ENCODE data around the gene CYP11A1. TPM values are rescaled to one million over a fixed set of nuclear protein-coding genes. Genes with fewer than 3 reads are reported as not detected.
"Not testable (repeated sequence)": the region's sequence is repeated elsewhere in the genome, so short reads cannot be mapped to it uniquely, and the experiment has no call there.

The CYP11A1 gene
- total RNA-seq, 1 donor from 2014 or later, result not detected

DNA sequence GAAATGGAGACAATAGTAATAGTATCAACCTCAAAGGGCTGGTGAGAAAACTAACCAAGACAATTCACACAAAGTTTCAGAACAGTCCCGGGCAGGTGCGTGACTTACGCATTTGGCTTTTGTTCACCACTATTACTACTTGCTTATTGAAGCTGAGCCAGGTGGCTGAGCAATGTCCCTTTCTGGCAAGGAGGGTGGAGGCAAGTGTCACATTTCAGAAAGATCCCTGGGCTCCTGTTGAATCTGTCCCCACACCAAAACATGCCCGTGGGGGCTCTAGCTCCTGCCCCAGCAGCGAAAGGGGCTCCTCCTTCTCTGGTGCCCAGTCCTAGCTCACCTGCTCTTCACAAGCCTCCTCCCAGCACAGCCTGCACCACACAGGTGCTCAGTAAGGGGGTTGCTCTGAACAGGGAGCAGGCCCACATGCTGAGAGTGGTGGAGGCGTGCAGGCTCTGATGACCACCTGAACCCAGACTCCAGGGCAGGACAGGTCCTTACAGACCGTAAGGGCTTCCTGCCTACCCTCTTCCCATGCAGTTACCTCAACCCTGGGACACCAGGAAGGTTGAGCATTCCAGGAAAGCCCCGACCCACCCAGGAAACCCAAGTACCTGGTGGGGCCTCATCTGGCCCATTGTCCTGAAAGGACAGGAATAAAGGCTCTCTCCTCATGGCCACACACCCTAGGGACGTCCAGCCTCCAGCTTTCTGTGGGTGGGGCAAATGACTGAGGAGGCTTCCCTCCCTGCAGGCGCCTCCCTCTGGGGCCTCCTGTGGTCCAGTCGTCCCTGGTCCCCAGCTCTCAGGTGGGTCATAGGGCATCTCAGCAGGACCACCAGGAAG is 33.7 kb upstream of the CYP11A1 start:
- no peak for DNase-seq (ENCODE audit: low read depth, low spot score)

DNA sequence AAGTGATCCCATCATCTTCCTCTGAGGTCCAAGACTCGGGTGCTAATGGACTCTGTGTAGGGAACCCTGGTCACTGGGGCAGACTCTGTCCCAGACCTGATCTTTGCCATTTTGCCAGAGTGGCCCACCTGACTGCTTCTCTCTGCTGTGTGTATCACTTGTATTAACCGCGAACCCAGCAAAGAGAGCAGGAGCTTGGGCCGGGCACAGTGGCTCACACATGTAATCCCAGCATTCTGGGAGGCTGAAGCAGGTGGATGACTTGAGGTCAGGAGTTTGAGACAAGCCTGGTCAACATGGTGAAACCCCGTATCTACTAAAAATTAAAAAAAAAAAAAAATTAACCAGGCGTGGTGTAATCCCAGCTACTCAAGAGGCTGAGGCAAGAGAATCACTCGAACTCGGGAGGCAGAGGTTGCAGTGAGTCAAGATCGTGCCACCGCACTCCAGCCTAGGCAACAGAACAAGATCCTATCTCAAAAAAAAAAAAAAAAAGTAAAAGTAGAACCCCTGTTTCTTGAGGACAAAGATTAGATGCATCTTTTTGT is 32.9 kb upstream of the CYP11A1 start:
- DNase-seq (ENCODE audit: low read depth, low spot score), result no peak

DNA sequence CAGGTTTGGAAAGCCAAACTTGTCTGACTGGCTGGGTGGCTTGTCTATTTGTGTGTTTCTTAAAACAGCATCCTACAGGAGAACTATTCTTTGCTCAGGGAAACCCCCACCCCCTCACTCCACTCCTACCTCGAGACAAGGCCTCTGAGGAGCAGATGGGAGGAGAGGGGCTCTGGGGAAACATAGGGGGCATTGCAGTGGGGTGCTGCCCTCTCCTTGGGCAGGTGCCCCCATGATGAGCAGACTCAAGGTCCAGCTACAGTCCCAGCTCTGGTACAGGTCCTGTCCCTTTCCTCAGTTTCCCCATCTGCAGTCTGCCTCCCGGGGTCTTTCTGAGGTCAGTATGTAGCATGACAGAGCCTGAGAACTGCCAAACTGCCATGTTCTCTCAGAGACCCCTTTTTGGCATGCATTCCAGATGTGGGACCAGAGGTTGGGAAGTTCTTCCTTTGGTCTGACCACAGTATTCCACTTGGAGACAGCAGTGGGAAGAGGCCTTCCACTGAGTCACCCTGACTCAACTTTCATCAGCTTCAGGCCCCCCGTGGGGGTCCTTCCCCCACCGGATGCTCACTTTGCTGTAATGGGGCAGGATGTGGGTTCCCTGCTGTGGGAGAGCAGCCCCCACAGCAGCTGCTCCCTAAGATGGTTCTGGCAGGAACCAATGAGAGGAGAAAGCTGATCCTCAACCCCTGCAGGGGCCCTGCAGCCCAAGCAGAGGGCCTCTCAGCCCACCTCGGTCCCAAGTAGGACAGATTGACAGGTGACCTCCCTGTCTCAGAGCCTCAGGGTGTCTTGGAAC is 32.3 kb upstream of the CYP11A1 start:
- DNase-seq (ENCODE audit: low read depth, low spot score), result no peak

DNA sequence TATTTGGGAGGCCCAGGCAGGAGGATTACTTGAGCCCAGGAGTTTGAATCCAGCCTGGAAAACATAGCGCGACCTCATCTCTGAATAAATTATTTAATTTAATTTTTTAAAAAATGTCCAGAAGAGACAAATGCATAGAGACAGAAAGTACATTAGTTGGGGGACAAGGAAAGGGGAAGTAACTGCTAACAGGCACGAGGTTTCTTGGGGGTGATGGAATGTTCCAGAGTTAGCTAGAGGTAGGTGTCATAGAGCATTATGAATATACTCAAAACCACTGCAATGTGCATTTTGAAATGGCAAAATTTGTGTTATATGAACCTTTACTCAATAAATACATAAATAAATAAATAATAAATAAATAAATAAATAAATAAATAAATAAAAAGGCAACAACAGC is 31.7 kb upstream of the CYP11A1 start:
- DNase-seq (ENCODE audit: low read depth, low spot score), result no peak

DNA sequence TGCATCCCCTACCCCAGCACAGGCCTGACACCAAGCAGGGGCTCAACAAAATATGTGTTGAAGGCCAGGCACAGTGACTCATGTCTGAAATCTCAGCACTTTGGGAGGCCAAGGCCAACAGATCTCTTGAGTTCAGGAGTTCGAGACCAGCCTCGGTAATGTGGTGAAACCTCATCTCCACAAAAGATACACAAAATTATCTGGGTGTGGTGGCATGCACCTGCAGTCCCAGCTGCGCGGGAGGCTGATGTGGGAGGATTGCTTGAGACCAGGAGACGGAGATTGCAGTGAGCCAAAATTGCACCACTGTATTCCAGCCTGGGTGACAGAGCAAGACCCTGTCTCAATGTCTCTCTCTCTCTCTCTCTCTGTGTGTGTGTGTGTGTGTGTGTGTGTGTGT is 30.7 kb upstream of the CYP11A1 start:
- DNase-seq (ENCODE audit: low read depth, low spot score), result no peak

DNA sequence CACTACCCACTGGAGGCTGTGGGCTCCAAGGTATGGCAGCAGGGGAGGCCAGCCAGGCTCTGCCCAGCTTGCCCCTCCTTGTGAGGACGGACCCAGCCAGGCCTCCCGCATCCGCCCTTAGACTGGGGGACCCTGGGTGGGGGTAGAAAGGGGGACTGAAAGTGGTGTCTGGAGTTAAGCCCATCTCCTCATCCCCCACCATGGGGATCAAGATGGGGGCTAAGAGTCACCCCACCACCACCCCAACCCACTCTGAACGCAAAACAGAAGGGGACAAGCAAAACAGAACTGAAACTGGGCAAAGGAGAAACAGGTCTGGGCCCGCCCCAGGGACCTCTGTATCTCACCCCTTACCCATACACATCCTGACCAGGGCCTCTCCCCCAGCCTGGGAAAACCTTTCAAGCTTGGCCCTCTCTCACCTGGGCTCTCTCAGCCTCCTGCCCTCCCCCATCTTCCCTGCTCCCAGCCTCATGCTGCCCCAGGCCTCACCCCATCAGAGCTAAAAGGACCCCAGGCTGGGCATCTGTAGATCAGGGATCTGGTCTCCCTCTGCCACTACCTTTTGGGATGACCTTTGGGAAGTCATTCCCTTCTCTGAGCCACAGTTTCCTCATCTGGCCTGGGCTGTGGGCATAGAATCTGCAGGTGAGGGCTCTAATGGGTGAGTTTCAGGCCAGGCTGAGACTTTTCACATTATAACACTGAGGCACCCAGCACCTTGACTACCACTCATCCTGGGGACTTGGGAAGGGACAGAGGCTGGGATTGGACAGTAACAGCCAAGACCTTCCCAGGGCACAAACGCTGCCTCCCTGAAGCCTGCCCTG is 30.0 kb upstream of the CYP11A1 start:
- no peak for DNase-seq (ENCODE audit: low read depth, low spot score)

DNA sequence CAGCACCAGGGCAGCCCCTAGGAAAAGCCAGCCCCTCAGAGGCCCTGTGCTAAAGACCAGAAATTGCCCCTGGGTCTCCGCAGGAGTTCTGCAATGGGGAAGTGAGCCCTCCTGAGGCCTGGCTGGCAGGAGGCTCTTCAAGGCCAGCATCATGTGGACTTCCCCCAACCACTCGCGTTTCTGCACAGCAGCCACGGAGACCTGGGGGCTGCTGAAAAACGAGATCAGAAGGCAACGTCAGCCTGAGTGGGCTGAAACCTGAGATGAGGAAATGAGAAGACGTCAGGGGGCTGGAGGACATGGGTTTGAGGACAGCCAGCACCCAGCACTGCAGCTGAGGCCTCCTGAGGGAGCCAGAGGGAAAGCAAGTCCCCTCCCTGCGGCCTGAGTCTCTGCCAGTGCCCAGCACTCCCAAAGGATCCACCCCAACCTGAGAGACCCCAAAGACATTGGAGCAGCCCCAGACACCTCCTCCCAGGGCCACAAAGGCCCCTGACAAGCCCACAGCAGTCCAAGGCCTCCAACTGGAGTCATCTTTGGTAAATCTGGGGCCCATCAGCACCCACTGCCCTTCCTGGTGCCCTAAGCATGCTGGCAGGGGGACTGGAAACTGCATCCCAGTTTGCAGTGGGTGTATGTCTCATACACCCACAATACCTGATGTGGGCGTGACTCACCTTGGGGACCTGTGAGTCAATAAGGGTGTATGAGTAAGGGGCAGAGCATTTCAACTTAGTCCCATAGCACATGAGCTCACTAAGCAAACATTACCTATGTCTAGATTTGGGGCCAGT is 29.2 kb upstream of the CYP11A1 start:
- DNase-seq (ENCODE audit: low read depth, low spot score), result no peak

DNA sequence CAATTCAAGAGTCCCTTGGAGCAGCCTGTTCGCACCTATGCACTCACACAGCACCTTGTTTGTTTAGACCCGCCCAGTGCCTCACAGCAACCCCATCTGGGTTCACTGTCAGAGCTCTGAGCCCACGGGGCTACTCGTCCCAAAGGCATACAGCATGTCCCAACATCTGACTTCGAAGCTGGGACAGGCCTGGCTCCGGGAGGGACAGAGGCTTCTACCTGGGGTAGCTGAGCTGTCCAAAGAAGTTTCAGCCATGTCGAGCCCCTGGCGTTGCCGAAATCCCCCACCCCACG is 28.6 kb upstream of the CYP11A1 start:
- DNase-seq (ENCODE audit: low read depth, low spot score), result no peak

DNA sequence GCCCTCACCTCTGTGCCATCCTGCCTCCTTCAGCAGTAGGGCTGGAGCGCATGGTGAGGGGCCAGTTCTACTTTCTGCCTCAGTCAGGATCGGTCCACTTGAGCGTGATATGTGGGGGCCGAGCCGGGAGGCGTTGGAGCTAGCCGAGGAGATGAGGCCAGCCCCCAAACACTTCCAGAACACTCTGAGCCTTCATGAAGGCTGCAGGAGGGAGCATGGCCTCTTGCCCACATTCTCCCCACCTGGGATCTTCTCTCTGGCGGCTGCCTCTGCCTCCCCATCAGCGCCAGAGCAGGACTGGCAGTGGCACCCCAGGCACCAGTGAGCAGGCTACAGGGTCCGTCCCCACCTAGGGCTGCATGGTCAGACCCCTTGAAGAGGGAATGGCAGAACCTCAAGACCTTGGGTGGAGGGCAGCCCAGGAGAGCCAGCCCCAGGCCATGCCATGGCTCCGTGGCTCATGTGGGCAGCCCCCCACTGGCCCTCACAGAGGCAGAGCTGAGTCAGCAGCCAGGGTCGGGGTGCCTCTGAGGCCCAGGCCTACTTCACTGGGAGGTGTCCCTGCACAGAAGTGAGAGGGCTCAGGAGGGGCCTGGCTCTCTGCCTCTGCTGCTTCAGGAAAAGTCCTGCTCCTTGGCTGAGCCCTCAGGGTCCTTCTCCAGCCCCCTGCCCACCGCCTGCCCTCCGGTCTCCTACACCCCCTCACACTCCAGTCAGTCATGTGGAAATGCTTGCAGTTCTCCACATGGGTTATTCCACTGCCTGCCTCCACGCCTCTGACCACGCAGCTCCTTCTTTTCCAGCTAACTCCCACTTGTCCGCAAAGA is 28.1 kb upstream of the CYP11A1 start:
- DNase-seq (ENCODE audit: low read depth, low spot score), result no peak

DNA sequence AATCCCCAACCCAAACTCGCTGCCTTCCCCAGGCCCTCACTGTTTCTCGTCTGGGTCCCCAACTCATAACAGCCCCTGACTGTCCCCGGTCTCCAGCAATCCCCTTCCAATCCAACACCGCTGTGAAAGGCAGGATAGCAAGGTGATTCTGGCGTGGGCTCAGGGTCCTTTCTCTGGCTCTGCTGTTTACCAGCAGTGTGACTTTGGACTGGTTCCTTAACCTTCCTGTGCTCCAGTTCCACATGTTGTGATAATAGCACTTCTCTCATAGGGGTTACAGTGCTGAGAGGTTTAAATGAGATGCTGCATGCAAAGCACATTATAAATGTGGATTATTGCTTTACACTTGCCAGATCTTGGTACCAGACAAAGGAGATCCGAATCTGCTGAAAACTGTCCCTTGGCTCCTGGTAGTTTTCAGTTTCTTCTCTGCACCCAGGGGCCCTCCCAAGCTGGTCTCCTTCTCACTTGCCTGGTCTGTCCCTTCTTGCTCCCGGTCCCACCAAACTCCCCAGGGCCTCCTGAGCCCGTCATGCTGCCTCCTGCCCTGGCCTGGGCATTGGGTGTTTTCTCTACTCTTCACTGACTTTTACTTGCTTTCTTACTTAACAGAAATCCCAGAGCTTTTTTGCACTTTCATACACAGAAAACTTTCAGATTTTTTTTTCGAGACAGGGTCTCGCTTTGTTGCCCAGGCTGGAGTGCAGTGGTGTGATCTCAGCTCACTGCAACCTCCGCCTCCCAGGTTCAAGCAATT is 26.8 kb upstream of the CYP11A1 start:
- no peak for DNase-seq (ENCODE audit: low read depth, low spot score)

DNA sequence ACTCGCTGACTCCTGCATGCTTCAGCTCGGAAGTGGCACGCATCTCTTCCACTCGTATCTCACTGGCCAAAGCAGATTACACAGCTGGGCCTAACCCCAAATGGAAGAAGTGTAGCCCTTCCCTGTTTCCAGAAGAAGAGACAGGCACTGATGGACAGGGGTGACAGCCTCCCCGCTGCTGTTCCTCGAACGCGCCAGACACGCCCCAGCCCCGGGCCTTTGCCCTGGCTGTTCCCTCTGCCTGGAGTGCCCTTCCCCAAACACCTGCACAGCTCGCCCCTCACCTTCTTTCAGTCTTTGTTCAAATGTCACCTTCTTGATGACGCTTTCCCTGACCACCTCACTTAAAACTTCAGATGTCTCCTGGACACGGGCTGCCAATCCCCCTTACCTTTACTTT is 26.0 kb upstream of the CYP11A1 start:
- DNase-seq (ENCODE audit: low read depth, low spot score), result no peak

DNA sequence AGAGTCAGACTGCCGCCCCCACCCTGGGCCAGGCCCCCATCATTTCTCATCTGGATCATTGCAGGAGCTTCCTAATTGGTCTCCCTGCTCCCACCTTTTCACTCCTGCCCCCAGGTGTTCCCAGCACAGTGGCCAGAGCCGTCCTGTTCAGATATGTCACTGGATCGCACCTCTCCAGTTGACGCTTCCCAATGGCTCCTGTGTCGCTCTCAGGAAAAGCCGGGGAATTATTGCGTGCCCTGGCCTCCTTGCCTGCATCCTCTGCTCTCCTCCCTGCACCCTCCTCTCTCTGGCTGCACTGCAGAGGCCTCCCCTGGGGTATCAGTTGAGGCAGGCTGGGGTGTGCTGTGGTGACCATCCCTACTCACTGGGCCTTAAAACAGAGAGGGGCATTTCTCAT is 25.5 kb upstream of the CYP11A1 start:
- DNase-seq (ENCODE audit: low read depth, low spot score), result no peak

DNA sequence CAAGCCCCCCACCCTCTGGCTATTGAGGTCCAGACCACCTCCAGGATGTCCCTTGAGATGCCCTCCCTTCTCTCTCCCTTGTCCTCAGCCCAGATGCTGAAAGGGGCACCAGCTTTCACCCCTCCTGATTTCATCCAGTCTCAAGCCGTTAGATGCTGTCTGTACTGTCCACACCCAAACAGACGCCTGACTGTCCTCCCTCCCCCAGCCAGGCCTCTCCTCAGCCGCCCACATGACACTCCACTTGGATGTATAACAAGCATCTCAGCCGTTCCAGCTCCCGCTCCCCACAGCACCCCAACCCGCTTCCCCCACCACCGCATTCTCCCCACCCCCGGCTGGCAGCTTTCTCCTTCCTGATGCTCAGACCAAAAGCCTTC is 25.0 kb upstream of the CYP11A1 start:
- no peak for DNase-seq (ENCODE audit: low read depth, low spot score)

DNA sequence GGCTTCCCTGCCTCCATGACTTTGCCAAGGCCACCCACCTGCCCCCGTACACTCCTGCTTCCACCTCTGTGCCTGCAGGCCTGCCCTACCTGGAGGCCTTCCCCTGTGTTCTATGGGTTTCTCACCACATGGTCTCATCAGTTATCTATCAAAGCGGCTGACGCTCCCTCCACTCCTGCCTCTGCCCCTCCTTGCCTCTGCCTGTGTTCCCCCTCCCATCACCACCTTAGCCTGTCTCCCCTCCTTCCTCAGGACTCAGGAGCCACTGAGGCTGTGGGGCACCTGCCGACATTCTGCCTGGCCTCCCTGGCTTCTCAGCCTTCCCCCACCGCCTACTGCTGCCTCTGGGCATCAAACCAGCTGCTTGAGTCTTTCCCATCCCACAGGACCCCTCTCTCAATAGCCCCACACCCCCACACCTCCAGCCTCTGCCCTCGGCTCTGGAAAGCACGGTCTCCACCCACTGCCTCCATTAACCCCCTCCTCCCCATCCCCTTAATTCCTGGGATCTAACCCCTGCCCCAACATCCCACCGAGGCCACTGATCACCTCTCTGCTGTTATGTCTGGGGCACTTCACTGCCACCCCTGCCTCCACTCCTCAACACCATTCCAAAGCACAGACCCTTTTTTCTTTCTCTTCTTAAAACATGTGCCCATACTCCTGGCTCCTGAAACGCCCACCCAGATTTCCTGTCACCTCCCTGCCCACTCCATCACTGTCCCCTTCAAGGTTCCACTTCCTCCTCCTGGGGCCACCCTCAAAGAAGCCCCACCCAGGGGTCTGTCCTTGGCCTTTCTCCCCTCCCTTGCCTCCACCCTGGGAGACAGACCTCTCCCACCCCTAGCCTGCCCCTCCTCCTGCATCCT is 24.4 kb upstream of the CYP11A1 start:
- no peak for DNase-seq (ENCODE audit: low read depth, low spot score)

DNA sequence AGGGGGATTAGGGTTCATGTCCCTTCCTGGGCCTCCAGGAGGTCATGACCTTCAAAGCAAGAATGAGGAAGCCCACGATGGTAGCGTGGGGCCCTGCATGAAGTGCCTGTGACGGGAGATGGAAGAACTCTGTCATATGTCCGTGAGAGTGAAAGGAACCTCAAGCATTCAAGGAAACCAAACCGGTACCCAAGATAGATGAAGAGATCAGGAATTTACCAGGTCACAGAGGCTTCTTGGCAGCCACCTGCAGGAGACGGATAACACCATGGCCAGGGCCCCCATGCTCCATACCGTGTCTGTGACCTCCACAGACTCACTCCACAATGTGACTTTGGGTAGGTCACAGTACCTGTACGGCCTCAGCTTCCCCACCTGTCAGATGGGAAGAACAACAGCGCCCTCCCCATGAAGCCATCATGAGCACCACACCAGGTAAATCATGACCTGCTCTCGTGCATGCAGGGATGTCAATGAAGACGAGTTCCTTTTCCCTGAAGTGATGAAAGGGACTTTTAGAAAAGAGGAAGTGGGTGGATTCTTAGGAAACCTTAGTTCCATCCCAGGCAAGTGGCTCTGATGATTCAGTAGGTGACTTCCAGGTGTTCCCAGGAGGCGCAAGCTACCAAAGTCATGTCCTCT is 23.3 kb upstream of the CYP11A1 start:
- no peak for DNase-seq (ENCODE audit: low read depth, low spot score)

DNA sequence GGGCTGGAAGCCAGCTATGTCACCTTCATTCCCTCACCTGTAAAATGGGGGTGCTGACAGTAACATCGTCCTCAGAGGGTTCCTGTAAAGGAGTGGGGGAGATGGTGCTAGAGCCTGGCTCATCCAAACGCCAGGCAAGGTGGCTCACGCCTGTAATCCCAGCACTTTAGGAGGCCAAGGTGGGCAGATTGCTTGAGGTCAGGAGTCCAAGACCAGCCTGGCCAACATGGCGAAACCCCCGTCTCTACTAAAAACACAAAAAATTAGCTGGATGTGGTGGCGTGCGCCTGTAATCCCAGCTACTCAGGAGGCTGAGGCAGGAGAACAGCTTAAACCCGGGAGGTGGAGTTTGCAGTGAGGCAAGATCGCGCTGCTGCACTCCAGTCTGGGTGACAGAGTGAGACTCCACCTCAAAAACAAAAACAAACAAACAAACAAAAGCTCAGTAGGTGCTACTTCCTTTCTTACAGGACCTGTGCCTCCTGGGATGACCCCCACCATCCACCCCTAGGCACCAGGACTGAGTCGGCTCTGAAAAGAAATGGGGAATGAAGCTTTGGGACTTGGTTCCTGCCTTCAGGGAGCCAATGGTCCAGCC is 22.7 kb upstream of the CYP11A1 start:
- DNase-seq (ENCODE audit: low read depth, low spot score), result not testable (repeated sequence)

DNA sequence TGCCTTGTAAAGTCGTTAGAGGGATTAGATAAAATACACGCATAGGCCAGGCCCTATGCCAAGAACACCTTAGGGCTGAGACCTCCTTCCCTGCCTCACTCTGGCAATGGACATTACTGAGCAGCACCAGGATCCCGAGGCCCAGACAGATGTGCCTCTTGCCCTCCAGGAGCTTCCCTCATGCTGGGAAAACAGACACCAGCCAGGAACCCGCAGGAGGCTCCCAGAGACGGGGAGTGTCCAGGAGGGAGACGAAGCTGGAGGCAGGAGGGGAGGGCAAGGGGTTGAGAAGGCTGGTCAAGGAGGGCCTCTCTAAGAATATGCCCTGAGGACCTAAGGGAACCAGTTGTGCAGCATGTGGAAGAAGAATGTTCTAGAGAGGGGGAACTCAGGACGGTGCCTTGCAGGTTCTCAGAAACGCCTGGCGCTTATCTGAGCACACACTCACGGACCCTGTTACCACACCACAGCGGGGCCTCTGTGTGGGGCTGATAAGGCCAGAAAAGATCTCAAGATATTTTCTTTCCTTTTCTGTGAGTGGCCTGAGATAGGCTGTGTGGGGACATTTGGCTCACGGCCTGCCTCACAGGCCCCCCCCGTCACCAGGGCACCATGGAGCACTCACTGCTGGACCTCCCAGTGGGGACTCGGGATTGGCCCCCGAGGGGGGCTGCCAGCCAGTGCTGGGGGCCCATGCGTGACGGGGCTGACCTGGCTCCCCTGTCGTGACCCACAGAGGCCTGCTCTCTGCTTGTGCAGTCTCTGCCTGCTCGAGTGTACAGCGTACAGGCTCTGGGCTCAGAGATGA is 22.0 kb upstream of the CYP11A1 start:
- no peak for DNase-seq (ENCODE audit: low read depth, low spot score)

All from pulmonary artery endothelial cell (primary cell).